Measurements from ENCODE around the gene CNBD2. TPM values are rescaled to one million over a fixed set of nuclear protein-coding genes. Genes with fewer than 3 reads are reported as not detected.
A peak's percentile ranks its signal among the peaks of the same experiment; 100 is the strongest.
"Not testable (repeated sequence)": the region's sequence is repeated elsewhere in the genome, so short reads cannot be mapped to it uniquely, and the experiment has no call there.

Gene CNBD2
- polyA plus RNA-seq, 1 donor from 2014 or later = 9.5 TPM

DNA sequence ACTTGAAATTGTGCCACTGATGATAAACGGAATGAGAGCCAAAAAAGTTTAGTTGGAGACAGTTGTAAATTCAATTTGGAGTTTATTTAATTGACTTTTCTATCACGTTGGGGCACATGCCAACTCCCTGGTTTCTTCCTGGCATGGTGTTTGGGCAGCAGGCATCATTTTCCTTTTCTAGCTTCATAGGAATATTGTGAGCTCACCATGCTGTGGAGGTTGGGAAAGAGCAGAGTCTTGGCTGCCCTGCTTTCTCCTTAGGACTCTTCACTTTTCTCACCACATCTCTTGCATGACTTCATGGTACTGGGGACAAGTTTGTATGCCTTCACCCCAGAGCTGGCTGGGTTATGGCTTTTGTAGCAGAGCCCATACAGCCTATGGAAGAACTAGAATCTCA lies 20.5 kb upstream of the CNBD2 start:
- Histone ChIP-seq H3K27me3 (ENCODE audit: insufficient read depth, low read depth, low read length) (no peaks in the 10 kb centered on the region), H3K9ac (ENCODE audit: low read length) (no peak overlapping the region), H3K27ac (ENCODE audit: low read length) (no peak overlapping the region), H3K9me2 (ENCODE audit: insufficient read depth, low read length) (no peaks in the 10 kb centered on the region), H3K9me3 (ENCODE audit: low read length) (no peaks in the 10 kb centered on the region), H3K4me3 (ENCODE audit: low read length) (no peak overlapping the region), H4K20me1 (ENCODE audit: insufficient read depth) (peaks cover 2% of the 10 kb centered on the region), H3K4me2 (ENCODE audit: low read length) (no peak overlapping the region), H2AFZ (ENCODE audit: low read depth, low read length) (no peak overlapping the region), H3K36me3 (ENCODE audit: insufficient read depth, low read length) (no peaks in the 10 kb centered on the region), H3F3A (ENCODE audit: insufficient read depth, low read length, poor library complexity, severe bottlenecking) (peaks cover 4% of the 10 kb centered on the region), H3K79me2 (replicated peaks; ENCODE audit: insufficient read depth, low read length) (peaks cover 13% of the 10 kb centered on the region)
- no peak for TF ChIP-seq TAF1 (IDR thresholded peaks at IDR 0.05; ENCODE audit: low read depth)
- no peak for TF ChIP-seq RAD21 (conservative IDR thresholded peaks at IDR 0.05)

DNA sequence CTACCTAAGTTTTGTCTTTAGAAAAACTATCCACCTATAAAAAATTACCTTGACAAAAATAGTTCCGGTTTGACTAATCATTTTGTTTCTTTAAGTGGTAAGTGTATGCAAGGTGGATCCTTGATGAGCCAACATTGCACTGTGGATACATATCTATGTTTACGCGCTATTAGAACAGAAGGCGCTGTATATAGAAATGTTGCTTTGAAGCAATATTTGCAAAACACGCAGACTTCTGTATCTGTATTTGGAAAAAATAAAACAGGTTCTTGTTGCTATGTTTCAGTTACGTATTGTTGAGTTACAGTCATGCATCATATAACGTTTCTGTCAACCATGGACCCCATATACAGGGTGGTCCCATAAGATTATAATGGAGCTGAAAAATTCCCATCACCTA lies 18.3 kb upstream of the CNBD2 start:
- Histone ChIP-seq H4K20me1 (ENCODE audit: insufficient read depth) (peaks cover 4% of the 10 kb centered on the region), H3K9me3 (ENCODE audit: low read length) (no peaks in the 10 kb centered on the region), H3K9ac (ENCODE audit: low read length) (no peak overlapping the region), H3K36me3 (ENCODE audit: insufficient read depth, low read length) (no peaks in the 10 kb centered on the region), H3K27ac (ENCODE audit: low read length) (no peak overlapping the region), H3K79me2 (replicated peaks; ENCODE audit: insufficient read depth, low read length) (peaks cover 19% of the 10 kb centered on the region), H3F3A (ENCODE audit: insufficient read depth, low read length, poor library complexity, severe bottlenecking) (peaks cover 10% of the 10 kb centered on the region), H3K4me2 (ENCODE audit: low read length) (no peak overlapping the region), H3K9me2 (ENCODE audit: insufficient read depth, low read length) (no peaks in the 10 kb centered on the region), H3K27me3 (ENCODE audit: insufficient read depth, low read depth, low read length) (no peaks in the 10 kb centered on the region), H2AFZ (ENCODE audit: low read depth, low read length) (no peak overlapping the region), H3K4me3 (ENCODE audit: low read length) (no peak overlapping the region)
- TF ChIP-seq, protein P1, sequence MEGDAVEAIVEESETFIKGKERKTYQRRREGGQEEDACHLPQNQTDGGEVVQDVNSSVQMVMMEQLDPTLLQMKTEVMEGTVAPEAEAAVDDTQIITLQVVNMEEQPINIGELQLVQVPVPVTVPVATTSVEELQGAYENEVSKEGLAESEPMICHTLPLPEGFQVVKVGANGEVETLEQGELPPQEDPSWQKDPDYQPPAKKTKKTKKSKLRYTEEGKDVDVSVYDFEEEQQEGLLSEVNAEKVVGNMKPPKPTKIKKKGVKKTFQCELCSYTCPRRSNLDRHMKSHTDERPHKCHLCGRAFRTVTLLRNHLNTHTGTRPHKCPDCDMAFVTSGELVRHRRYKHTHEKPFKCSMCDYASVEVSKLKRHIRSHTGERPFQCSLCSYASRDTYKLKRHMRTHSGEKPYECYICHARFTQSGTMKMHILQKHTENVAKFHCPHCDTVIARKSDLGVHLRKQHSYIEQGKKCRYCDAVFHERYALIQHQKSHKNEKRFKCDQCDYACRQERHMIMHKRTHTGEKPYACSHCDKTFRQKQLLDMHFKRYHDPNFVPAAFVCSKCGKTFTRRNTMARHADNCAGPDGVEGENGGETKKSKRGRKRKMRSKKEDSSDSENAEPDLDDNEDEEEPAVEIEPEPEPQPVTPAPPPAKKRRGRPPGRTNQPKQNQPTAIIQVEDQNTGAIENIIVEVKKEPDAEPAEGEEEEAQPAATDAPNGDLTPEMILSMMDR (IDR thresholded peaks at IDR 0.05; ENCODE audit: poor library complexity, severe bottlenecking) = no peak

DNA sequence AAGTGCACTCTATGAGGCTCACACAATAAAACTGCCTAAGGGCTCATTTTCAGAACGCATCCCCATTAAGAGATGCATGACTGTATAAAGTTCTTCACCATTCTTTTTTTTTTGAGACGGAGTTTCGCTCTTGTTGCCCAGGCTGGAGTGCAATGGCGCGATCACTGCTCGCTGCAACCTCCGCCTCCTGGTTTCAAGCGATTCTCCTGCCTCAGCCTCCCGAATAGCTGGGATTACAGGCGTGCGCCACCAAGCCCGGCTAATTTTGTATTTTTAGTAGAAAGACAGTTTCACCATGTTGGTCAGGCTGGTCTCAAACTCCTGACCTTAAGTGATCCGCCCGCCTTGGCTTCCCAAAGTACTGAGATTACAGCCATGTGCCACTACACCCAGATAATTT lies 16.3 kb upstream of the CNBD2 start:
- Histone ChIP-seq H3K79me2 (replicated peaks; ENCODE audit: insufficient read depth, low read length) (peaks cover 19% of the 10 kb centered on the region), H3K4me2 (ENCODE audit: low read length) (peak overlapping the region; percentile 99), H3K4me3 (ENCODE audit: low read length) (peak overlapping the region; percentile 100)
- H4K20me1 ChIP-seq (ENCODE audit: insufficient read depth); H3F3A ChIP-seq (ENCODE audit: insufficient read depth, low read length, poor library complexity, severe bottlenecking); H3K27ac ChIP-seq (ENCODE audit: low read length); H3K27me3 ChIP-seq (ENCODE audit: insufficient read depth, low read depth, low read length); H3K9me2 ChIP-seq (ENCODE audit: insufficient read depth, low read length); H3K9ac ChIP-seq (ENCODE audit: low read length); H3K36me3 ChIP-seq (ENCODE audit: insufficient read depth, low read length); H3K9me3 ChIP-seq (ENCODE audit: low read length); H2AFZ ChIP-seq (ENCODE audit: low read depth, low read length): not testable (repeated sequence)

DNA sequence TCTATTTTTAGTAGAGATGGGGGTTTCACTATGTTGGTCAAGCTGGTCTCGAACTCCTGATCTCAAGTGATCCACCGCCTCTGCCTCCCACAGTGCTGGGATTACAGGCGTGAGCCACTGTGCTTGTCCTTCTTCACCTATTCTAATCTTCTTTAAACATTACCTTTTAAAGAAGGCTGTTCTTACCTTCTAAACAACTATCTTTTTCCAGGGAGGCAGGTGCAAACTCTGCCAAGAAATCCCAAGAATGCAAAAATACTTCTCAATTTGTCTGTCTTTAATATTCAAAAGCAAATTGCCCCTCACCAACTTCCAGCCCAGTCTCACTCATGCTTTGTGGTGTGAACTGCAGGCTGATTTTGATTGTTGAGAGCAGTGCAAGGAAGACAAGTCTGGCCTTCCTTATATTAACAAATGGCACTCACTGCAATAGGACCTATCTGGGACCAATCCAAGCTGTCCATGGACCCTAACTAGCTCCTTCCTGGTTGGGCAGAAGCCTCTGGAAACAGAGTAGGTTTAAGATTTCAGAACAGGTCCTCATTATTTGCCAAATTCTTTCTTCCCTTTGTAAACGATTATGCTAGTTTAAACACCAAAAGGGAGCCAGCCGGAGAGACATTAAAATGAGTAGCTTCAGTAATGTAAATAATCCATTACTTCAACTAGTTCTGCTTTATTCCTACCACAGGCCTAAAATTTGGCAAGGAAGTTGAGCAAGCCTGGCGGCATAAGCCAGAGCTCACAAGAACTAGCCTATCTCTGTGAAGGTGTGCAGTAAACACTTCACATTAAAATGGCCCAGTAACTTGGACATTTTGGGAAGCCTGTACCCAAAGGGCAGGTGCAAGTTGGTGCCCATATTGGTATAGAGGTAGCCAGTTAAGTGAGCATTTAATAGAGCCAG lies 15.7 kb upstream of the CNBD2 start:
- H4K20me1 ChIP-seq (ENCODE audit: insufficient read depth) = peaks cover 4% of the 10 kb centered on the region
- H3K27ac ChIP-seq (ENCODE audit: low read length) = peak overlapping the region; percentile 98
- H3K4me2 ChIP-seq (ENCODE audit: low read length) = peak overlapping the region; percentile 99
- H3K4me3 ChIP-seq (ENCODE audit: low read length) = peak overlapping the region; percentile 100
- TF ChIP-seq, protein P2, sequence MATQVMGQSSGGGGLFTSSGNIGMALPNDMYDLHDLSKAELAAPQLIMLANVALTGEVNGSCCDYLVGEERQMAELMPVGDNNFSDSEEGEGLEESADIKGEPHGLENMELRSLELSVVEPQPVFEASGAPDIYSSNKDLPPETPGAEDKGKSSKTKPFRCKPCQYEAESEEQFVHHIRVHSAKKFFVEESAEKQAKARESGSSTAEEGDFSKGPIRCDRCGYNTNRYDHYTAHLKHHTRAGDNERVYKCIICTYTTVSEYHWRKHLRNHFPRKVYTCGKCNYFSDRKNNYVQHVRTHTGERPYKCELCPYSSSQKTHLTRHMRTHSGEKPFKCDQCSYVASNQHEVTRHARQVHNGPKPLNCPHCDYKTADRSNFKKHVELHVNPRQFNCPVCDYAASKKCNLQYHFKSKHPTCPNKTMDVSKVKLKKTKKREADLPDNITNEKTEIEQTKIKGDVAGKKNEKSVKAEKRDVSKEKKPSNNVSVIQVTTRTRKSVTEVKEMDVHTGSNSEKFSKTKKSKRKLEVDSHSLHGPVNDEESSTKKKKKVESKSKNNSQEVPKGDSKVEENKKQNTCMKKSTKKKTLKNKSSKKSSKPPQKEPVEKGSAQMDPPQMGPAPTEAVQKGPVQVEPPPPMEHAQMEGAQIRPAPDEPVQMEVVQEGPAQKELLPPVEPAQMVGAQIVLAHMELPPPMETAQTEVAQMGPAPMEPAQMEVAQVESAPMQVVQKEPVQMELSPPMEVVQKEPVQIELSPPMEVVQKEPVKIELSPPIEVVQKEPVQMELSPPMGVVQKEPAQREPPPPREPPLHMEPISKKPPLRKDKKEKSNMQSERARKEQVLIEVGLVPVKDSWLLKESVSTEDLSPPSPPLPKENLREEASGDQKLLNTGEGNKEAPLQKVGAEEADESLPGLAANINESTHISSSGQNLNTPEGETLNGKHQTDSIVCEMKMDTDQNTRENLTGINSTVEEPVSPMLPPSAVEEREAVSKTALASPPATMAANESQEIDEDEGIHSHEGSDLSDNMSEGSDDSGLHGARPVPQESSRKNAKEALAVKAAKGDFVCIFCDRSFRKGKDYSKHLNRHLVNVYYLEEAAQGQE (IDR thresholded peaks at IDR 0.05; ENCODE audit: borderline replicate concordance) = no peak
- no peak for TF ChIP-seq POLR2AphosphoS5 (IDR thresholded peaks at IDR 0.05)
- TF ChIP-seq, protein P1 (IDR thresholded peaks at IDR 0.05; ENCODE audit: poor library complexity, severe bottlenecking) = no peak
- no peak for TF ChIP-seq SMC3 (conservative IDR thresholded peaks at IDR 0.05; ENCODE audit: poor library complexity)
- peak overlapping the region; percentile 100 for H3K9ac ChIP-seq (ENCODE audit: low read length)
- no peaks in the 10 kb centered on the region for H3K27me3 ChIP-seq (ENCODE audit: insufficient read depth, low read depth, low read length)
- H2AFZ ChIP-seq (ENCODE audit: low read depth, low read length) = no peak overlapping the region
- H3K9me3 ChIP-seq (ENCODE audit: low read length) = no peaks in the 10 kb centered on the region
- no peaks in the 10 kb centered on the region for H3K9me2 ChIP-seq (ENCODE audit: insufficient read depth, low read length)
- peaks cover 19% of the 10 kb centered on the region for H3K79me2 ChIP-seq (replicated peaks; ENCODE audit: insufficient read depth, low read length)
- H3F3A ChIP-seq (ENCODE audit: insufficient read depth, low read length, poor library complexity, severe bottlenecking) = peaks cover 10% of the 10 kb centered on the region
- no peaks in the 10 kb centered on the region for H3K36me3 ChIP-seq (ENCODE audit: insufficient read depth, low read length)

Data from neural cell (in vitro differentiated cells).